Measurements from ENCODE around the gene ARHGEF40.
A peak's percentile ranks its signal among the peaks of the same experiment; 100 is the strongest.

Gene ARHGEF40

GRCh38 chr14:21054768-21055145, 15.3 kb upstream of the ARHGEF40 start:
- Histone ChIP-seq H3K14ac (ENCODE audit: low read length) (no peak overlapping the region), H3K79me1 (ENCODE audit: low read depth, low read length) (no peaks in the 10 kb centered on the region), H2BK120ac (ENCODE audit: low read depth, low read length) (no peak overlapping the region), H2BK15ac (ENCODE audit: low read length) (no peak overlapping the region), H3K4me3 (ENCODE audit: low read length in 2 of 2) (no peak overlapping the region), H3K18ac (ENCODE audit: low read length) (no peak overlapping the region), H3K4me1 (ENCODE audit: control insufficient read depth in 2 of 2, insufficient read depth in 1 of 2, low read depth in 1 of 2, low read length in 2 of 2) (no peaks in the 10 kb centered on the region), H3K9me3 (replicated peaks in 1 of 2; ENCODE audit: control insufficient read depth in 2 of 2, insufficient read depth in 1 of 2, low read depth in 1 of 2, low read length in 2 of 2) (no peaks in the 10 kb centered on the region), H4K8ac (ENCODE audit: low read depth, low read length) (no peak overlapping the region), H3K36me3 (replicated peaks in 1 of 2; ENCODE audit: control insufficient read depth in 2 of 2, insufficient read depth in 2 of 2, low read length in 2 of 2) (no peaks in the 10 kb centered on the region), H4K91ac (ENCODE audit: low read depth, low read length, poor library complexity) (no peak overlapping the region), H3K4me2 (ENCODE audit: insufficient read depth, low read length, poor library complexity, severe bottlenecking) (no peak overlapping the region), H3K9ac (ENCODE audit: low read depth, low read length, poor library complexity) (no peak overlapping the region), H3K23ac (ENCODE audit: low read depth, low read length, poor library complexity) (no peak overlapping the region), H2AK5ac (ENCODE audit: low read depth, low read length) (no peak overlapping the region), H2AFZ (ENCODE audit: low read length) (no peak overlapping the region), H3K4ac (ENCODE audit: low read length) (no peak overlapping the region), H2BK12ac (ENCODE audit: low read length) (no peak overlapping the region), H2BK5ac (ENCODE audit: low read length) (no peak overlapping the region), H3K27me3 (ENCODE audit: control insufficient read depth in 3 of 3, insufficient read depth in 3 of 3, low read depth in 1 of 3, low read length in 3 of 3) (peaks cover 0 to 33% (median 0%) of the 10 kb centered on the region in 3 experiments), H3K27ac (replicated peaks; ENCODE audit: low read length) (no peak overlapping the region)
- no CpG with 5 or more reads among the region's 4 CpGs for WGBS, 2 donors (ENCODE audit: extremely low coverage in 2 of 2, insufficient read length in 2 of 2, insufficient replicate concordance in 1 of 2)
- DNase-seq (ENCODE audit: low spot score) = no peak

- no peak for DNase-seq (ENCODE audit: low spot score)
- WGBS, 2 donors (ENCODE audit: extremely low coverage in 2 of 2, insufficient read length in 2 of 2, insufficient replicate concordance in 1 of 2) = no CpG with 5 or more reads among the region's 5 CpGs
These were observed 14.5 kb upstream of the ARHGEF40 start for GRCh38 chr14:21055432-21056117.

DNA sequence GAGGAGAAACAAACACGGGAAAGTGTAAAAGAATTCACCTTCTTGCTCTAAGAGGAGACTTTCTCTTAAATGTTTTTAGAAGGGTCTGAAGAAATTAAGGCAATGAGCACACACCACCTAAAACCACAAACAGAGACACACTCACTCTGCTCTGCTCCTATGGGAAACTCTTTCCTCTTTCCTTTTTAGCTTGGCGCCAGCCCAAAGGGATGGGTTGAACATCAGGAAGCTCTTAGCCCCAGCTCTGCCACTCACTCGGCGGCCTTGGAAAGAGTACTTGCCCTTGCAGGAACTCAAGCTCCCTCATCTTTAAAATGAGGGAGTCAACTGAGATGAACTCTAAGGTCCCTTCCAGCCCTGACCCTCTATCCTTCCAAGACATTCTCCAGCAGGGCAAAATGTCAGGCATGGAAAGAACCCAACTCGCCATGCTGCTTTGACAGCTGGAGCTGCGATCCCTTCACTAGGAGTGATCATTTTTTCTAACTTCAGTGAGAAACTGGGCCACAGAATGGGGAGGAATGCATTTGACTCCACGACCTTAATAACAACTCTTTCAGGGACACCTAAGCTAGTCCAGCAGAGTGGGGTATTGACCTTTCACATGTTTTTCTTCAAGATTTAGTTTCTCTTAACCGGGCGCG, 13.5 kb upstream of the ARHGEF40 start:
- H3K23ac ChIP-seq (ENCODE audit: low read depth, low read length, poor library complexity) = no peak overlapping the region
- DNase-seq (ENCODE audit: low spot score) = no peak
- no peak overlapping the region for H2BK120ac ChIP-seq (ENCODE audit: low read depth, low read length)
- no peak overlapping the region for H3K9ac ChIP-seq (ENCODE audit: low read depth, low read length, poor library complexity)
- H2BK12ac ChIP-seq (ENCODE audit: low read length) = no peak overlapping the region
- no peak overlapping the region for H4K91ac ChIP-seq (ENCODE audit: low read depth, low read length, poor library complexity)
- no peak overlapping the region for H3K4ac ChIP-seq (ENCODE audit: low read length)
- H2AFZ ChIP-seq (ENCODE audit: low read length) = no peak overlapping the region
- peaks cover 0 to 33% (median 0%) of the 10 kb centered on the region in 3 experiments for H3K27me3 ChIP-seq (ENCODE audit: control insufficient read depth in 3 of 3, insufficient read depth in 3 of 3, low read depth in 1 of 3, low read length in 3 of 3)
- no peak overlapping the region for H3K27ac ChIP-seq (replicated peaks; ENCODE audit: low read length)
- no peak overlapping the region for H3K14ac ChIP-seq (ENCODE audit: low read length)
- no peak overlapping the region for H3K18ac ChIP-seq (ENCODE audit: low read length)
- H2BK5ac ChIP-seq (ENCODE audit: low read length) = no peak overlapping the region
- H2BK15ac ChIP-seq (ENCODE audit: low read length) = no peak overlapping the region
- H3K4me2 ChIP-seq (ENCODE audit: insufficient read depth, low read length, poor library complexity, severe bottlenecking) = no peak overlapping the region
- no peak overlapping the region for H2AK5ac ChIP-seq (ENCODE audit: low read depth, low read length)
- H3K4me3 ChIP-seq (ENCODE audit: low read length in 2 of 2) = no peak overlapping the region
- no peaks in the 10 kb centered on the region for H3K79me1 ChIP-seq (ENCODE audit: low read depth, low read length)
- H3K4me1 ChIP-seq (ENCODE audit: control insufficient read depth in 2 of 2, insufficient read depth in 1 of 2, low read depth in 1 of 2, low read length in 2 of 2) = peaks cover 0 to 2% of the 10 kb centered on the region in 2 donors
- no CpG with 5 or more reads among the region's 10 CpGs for WGBS, 2 donors (ENCODE audit: extremely low coverage in 2 of 2, insufficient read length in 2 of 2, insufficient replicate concordance in 1 of 2)
- H3K36me3 ChIP-seq (replicated peaks in 1 of 2; ENCODE audit: control insufficient read depth in 2 of 2, insufficient read depth in 2 of 2, low read length in 2 of 2) = no peaks in the 10 kb centered on the region
- H3K9me3 ChIP-seq (replicated peaks in 1 of 2; ENCODE audit: control insufficient read depth in 2 of 2, insufficient read depth in 1 of 2, low read depth in 1 of 2, low read length in 2 of 2) = no peaks in the 10 kb centered on the region
- H4K8ac ChIP-seq (ENCODE audit: low read depth, low read length) = no peak overlapping the region

More at GRCh38 chr14:21055432-21056117, 14.5 kb upstream of the ARHGEF40 start:
- no peak overlapping the region for H2BK120ac ChIP-seq (ENCODE audit: low read depth, low read length)
- H3K18ac ChIP-seq (ENCODE audit: low read length) = no peak overlapping the region
- no peaks in the 10 kb centered on the region for H3K79me1 ChIP-seq (ENCODE audit: low read depth, low read length)
- H3K4me2 ChIP-seq (ENCODE audit: insufficient read depth, low read length, poor library complexity, severe bottlenecking) = no peak overlapping the region
- no peaks in the 10 kb centered on the region for H3K9me3 ChIP-seq (replicated peaks in 1 of 2; ENCODE audit: control insufficient read depth in 2 of 2, insufficient read depth in 1 of 2, low read depth in 1 of 2, low read length in 2 of 2)
- no peaks in the 10 kb centered on the region for H3K4me1 ChIP-seq (ENCODE audit: control insufficient read depth in 2 of 2, insufficient read depth in 1 of 2, low read depth in 1 of 2, low read length in 2 of 2)
- H3K4ac ChIP-seq (ENCODE audit: low read length) = no peak overlapping the region
- H2BK15ac ChIP-seq (ENCODE audit: low read length) = no peak overlapping the region
- H2BK5ac ChIP-seq (ENCODE audit: low read length) = no peak overlapping the region
- no peak overlapping the region for H4K91ac ChIP-seq (ENCODE audit: low read depth, low read length, poor library complexity)
- H2AK5ac ChIP-seq (ENCODE audit: low read depth, low read length) = no peak overlapping the region
- H2BK12ac ChIP-seq (ENCODE audit: low read length) = no peak overlapping the region
- no peak overlapping the region for H4K8ac ChIP-seq (ENCODE audit: low read depth, low read length)
- no peak overlapping the region for H3K14ac ChIP-seq (ENCODE audit: low read length)
- peak overlapping the region; percentile 23 for H2AFZ ChIP-seq (ENCODE audit: low read length)
- H3K27me3 ChIP-seq (ENCODE audit: control insufficient read depth in 3 of 3, insufficient read depth in 3 of 3, low read depth in 1 of 3, low read length in 3 of 3) = peaks cover 0 to 33% (median 0%) of the 10 kb centered on the region in 3 experiments
- H3K27ac ChIP-seq (replicated peaks; ENCODE audit: low read length) = no peak overlapping the region
- no peak overlapping the region for H3K4me3 ChIP-seq (ENCODE audit: low read length in 2 of 2)
- no peaks in the 10 kb centered on the region for H3K36me3 ChIP-seq (replicated peaks in 1 of 2; ENCODE audit: control insufficient read depth in 2 of 2, insufficient read depth in 2 of 2, low read length in 2 of 2)
- no peak overlapping the region for H3K23ac ChIP-seq (ENCODE audit: low read depth, low read length, poor library complexity)
- no peak overlapping the region for H3K9ac ChIP-seq (ENCODE audit: low read depth, low read length, poor library complexity)

DNA sequence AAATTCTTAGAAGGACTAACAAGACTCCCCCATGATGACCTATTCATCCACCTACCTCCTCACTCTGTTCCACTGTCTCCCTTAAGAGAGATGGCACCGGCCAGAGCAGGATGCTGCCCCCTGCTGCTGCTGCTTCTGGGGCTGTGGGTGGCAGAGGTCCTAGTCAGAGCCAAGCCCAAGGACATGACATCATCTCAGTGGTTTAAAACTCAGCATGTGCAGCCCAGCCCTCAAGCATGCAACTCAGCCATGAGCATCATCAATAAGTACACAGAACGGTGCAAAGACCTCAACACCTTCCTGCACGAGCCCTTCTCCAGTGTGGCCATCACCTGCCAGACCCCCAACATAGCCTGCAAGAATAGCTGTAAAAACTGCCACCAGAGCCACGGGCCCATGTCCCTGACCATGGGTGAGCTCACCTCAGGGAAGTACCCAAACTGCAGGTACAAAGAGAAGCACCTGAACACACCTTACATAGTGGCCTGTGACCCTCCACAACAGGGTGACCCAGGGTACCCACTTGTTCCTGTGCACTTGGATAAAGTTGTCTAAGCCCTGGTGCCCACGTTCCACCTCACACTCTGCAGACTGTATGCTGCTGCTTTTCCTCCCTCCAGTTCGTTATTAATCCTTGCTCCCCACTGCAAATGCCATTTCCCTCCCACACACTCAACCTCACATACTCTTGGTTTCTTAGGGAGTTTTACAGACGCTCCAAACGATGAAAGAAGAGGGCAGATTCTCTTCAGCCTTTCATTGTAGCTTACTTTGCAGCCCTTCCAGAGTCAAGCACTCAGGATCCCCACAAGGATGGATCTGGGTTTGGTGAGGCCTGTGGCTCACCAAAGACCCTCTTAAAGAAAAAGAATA, 12.1 kb upstream of the ARHGEF40 start, which contains the start of gene RNASE8:
Gene RNASE8 (plus strand): TSS at position 20 of the 873 bp plus-strand sequence. CDS start 71 bp downstream, at position 91.
- Histone ChIP-seq H3K4me1 (ENCODE audit: control insufficient read depth in 2 of 2, insufficient read depth in 1 of 2, low read depth in 1 of 2, low read length in 2 of 2) (peaks cover 1 to 2% of the 10 kb centered on the region in 2 donors), H2BK15ac (ENCODE audit: low read length) (no peak within 1 kb of the TSS), H2AK5ac (ENCODE audit: low read depth, low read length) (no peak within 1 kb of the TSS), H3K27me3 (ENCODE audit: control insufficient read depth in 3 of 3, insufficient read depth in 3 of 3, low read depth in 1 of 3, low read length in 3 of 3) (peaks cover 0 to 26% (median 0%) of the 10 kb centered on the region in 3 experiments), H3K4me2 (ENCODE audit: insufficient read depth, low read length, poor library complexity, severe bottlenecking) (no peak within 1 kb of the TSS), H4K91ac (ENCODE audit: low read depth, low read length, poor library complexity) (no peak within 1 kb of the TSS), H2BK120ac (ENCODE audit: low read depth, low read length) (no peak within 1 kb of the TSS), H3K14ac (ENCODE audit: low read length) (no peak within 1 kb of the TSS), H3K4ac (ENCODE audit: low read length) (no peak within 1 kb of the TSS), H4K8ac (ENCODE audit: low read depth, low read length) (no peak within 1 kb of the TSS), H3K4me3 (ENCODE audit: low read length in 2 of 2) (no peak within 1 kb of the TSS), H3K36me3 (replicated peaks in 1 of 2; ENCODE audit: control insufficient read depth in 2 of 2, insufficient read depth in 2 of 2, low read length in 2 of 2) (no peaks in the 10 kb centered on the region), H2BK5ac (ENCODE audit: low read length) (no peak within 1 kb of the TSS), H3K27ac (replicated peaks; ENCODE audit: low read length) (no peak within 1 kb of the TSS), H2AFZ (ENCODE audit: low read length) (no peak within 1 kb of the TSS), H3K9ac (ENCODE audit: low read depth, low read length, poor library complexity) (no peak within 1 kb of the TSS), H3K23ac (ENCODE audit: low read depth, low read length, poor library complexity) (no peak within 1 kb of the TSS), H2BK12ac (ENCODE audit: low read length) (no peak within 1 kb of the TSS), H3K79me1 (ENCODE audit: low read depth, low read length) (no peaks in the 10 kb centered on the region), H3K18ac (ENCODE audit: low read length) (no peak within 1 kb of the TSS), H3K9me3 (replicated peaks in 1 of 2; ENCODE audit: control insufficient read depth in 2 of 2, insufficient read depth in 1 of 2, low read depth in 1 of 2, low read length in 2 of 2) (no peaks in the 10 kb centered on the region)
- DNase-seq (ENCODE audit: low spot score) = no peak
- WGBS, 2 donors (ENCODE audit: extremely low coverage in 2 of 2, insufficient read length in 2 of 2, insufficient replicate concordance in 1 of 2) = no CpG with 5 or more reads among the region's 8 CpGs

Measured in neuronal stem cell (in vitro differentiated cells).